GM12874 (cell line): Measurements from ENCODE around the gene WSB2.

ENCODE experiments used
- CTCF ChIP-seq: IDR thresholded peaks from 2 replicates; pipeline ENCODE4 v1.5.1; 2011; ENCODE audit warnings: low read depth, mild to moderate bottlenecking, control low read depth, low read length, moderate library complexity; ENCODE audit not compliant: insufficient read depth

WSB2 gene

GRCh38 chr12:118060301-118061010, 523 bp downstream of the WSB2 start:
- no peak for TF ChIP-seq CTCF

- no peak for TF ChIP-seq CTCF
These were observed 1.4 kb downstream of the WSB2 start for GRCh38 chr12:118059341-118060191.

GRCh38 chr12:118058881-118059280, 2.1 kb downstream of the WSB2 start:
- TF ChIP-seq CTCF: no peak

GRCh38 chr12:118058227-118058626, 2.8 kb downstream of the WSB2 start:
- TF ChIP-seq CTCF: no peak

- no peak for TF ChIP-seq CTCF
These were observed 4.9 kb downstream of the WSB2 start for GRCh38 chr12:118055865-118056773.

- TF ChIP-seq CTCF: peak; percentile 66
These were observed 5.8 kb downstream of the WSB2 start for GRCh38 chr12:118055144-118055557.
